MM.1S (cell line): ENCODE measurements around the gene FAM78B.

Source experiments
- DNase-seq: peaks from one replicate; pipeline ENCODE4 v3.0.0-alpha.2; 2015
- H2AFZ ChIP-seq: fragments of 300-600 bp; sonication (generic); 2 replicates; pipeline ENCODE4 v1.6.0; 2016; ENCODE audit warnings: antibody characterized with exemption, low read length
- H3F3A ChIP-seq: fragments of 300-600 bp; sonication (generic); 2 replicates; pipeline ENCODE4 v1.6.1; 2016; ENCODE audit warnings: mild to moderate bottlenecking, antibody characterized with exemption, low read length, moderate library complexity, mixed read lengths; ENCODE audit not compliant: insufficient read depth
- H3K27ac ChIP-seq: fragments of 300-600 bp; sonication (generic); 2 replicates; pipeline ENCODE4 v1.5.1; 2016; ENCODE audit warnings: mild to moderate bottlenecking, low read length
- H3K27me3 ChIP-seq: fragments of 300-600 bp; sonication (generic); replicated peaks from 2 replicates; pipeline ENCODE4 v1.6.0; 2016; ENCODE audit warnings: low read length; ENCODE audit not compliant: insufficient read depth
- H3K36me3 ChIP-seq: fragments of 300-600 bp; sonication (generic); replicated peaks from 2 replicates; pipeline ENCODE4 v1.6.1; 2016; ENCODE audit warnings: mild to moderate bottlenecking, low read length, mixed read lengths; ENCODE audit not compliant: insufficient read depth
- H3K4me1 ChIP-seq: fragments of 300-600 bp; sonication (generic); 2 replicates; pipeline ENCODE4 v1.6.1; 2016; ENCODE audit warnings: low read length, mixed read lengths
- H3K4me2 ChIP-seq: fragments of 300-600 bp; sonication (generic); 2 replicates; pipeline ENCODE4 v1.6.0; 2016; ENCODE audit warnings: low read depth, low read length
- H3K4me3 ChIP-seq: fragments of 300-600 bp; sonication (generic); 2 replicates; pipeline ENCODE4 v1.5.1; 2016; ENCODE audit warnings: low read length, mixed read lengths
- H3K79me2 ChIP-seq: fragments of 300-600 bp; sonication (generic); 2 replicates; pipeline ENCODE4 v1.6.1; 2016; ENCODE audit warnings: mixed run types, low read length, mixed read lengths
- H3K9ac ChIP-seq: fragments of 300-600 bp; sonication (generic); 2 replicates; pipeline ENCODE4 v1.6.1; 2016; ENCODE audit warnings: low read length, mixed read lengths
- H3K9me2 ChIP-seq: fragments of 300-600 bp; sonication (generic); replicated peaks from 2 replicates; pipeline ENCODE4 v1.6.1; 2016; ENCODE audit warnings: mild to moderate bottlenecking, low read length, mixed read lengths; ENCODE audit not compliant: insufficient read depth
- H3K9me3 ChIP-seq: fragments of 300-600 bp; sonication (generic); replicated peaks from 2 replicates; pipeline ENCODE4 v1.6.1; 2016; ENCODE audit warnings: mild to moderate bottlenecking, low read length, mixed read lengths; ENCODE audit not compliant: insufficient read depth
- H4K20me1 ChIP-seq: fragments of 300-600 bp; sonication (generic); 2 replicates; pipeline ENCODE4 v1.6.1; 2016; ENCODE audit warnings: mild to moderate bottlenecking, low read length, moderate library complexity, mixed read lengths; ENCODE audit not compliant: insufficient read depth
- EZH2 ChIP-seq: fragments of 300-600 bp; sonication (generic); optimal IDR thresholded peaks from 2 replicates; pipeline ENCODE3; 2017; ENCODE audit warnings: low read depth, mild to moderate bottlenecking, antibody characterized with exemption, low read length, mixed read lengths
- EZH2phosphoT487 ChIP-seq: fragments of 300-600 bp; sonication (generic); IDR thresholded peaks from 2 replicates; pipeline ENCODE4 v1.6.1; 2018; ENCODE audit warnings: antibody characterized with exemption, low read length
- TF ChIP-seq, protein P1 (sequence below): fragments of 300-600 bp; sonication (generic); IDR thresholded peaks from 2 replicates; pipeline ENCODE4 v1.5.1; 2016; ENCODE audit warnings: antibody characterized with exemption, low read length, mixed read lengths

The FAM78B gene

DNA sequence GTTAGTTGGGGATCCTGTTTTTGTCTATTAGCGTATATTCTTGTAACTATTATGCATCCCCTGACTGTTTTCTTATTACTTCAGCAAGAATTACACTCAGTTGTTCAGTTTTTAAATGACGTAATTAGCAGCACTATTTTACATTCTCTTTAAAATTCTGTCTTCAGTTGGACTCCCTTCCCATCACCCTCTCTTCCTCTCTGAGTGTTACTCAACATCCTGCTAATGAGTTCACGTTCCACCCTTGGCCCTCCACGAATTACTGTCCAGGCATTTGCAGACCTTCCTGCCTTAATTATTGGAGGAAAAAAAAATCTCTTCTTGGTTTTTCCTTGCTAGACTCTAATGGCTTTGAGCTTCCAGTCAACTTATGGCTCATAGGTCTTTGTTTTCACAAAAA is 23.6 kb upstream of the FAM78B start:
- DNase-seq = no peak
- no peaks in the 10 kb centered on the region for H4K20me1 ChIP-seq
- H3K4me2 ChIP-seq = no peak overlapping the region
- no peak overlapping the region for H3K27ac ChIP-seq
- TF ChIP-seq, protein P1, sequence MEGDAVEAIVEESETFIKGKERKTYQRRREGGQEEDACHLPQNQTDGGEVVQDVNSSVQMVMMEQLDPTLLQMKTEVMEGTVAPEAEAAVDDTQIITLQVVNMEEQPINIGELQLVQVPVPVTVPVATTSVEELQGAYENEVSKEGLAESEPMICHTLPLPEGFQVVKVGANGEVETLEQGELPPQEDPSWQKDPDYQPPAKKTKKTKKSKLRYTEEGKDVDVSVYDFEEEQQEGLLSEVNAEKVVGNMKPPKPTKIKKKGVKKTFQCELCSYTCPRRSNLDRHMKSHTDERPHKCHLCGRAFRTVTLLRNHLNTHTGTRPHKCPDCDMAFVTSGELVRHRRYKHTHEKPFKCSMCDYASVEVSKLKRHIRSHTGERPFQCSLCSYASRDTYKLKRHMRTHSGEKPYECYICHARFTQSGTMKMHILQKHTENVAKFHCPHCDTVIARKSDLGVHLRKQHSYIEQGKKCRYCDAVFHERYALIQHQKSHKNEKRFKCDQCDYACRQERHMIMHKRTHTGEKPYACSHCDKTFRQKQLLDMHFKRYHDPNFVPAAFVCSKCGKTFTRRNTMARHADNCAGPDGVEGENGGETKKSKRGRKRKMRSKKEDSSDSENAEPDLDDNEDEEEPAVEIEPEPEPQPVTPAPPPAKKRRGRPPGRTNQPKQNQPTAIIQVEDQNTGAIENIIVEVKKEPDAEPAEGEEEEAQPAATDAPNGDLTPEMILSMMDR = no peak
- TF ChIP-seq EZH2 (no peak), EZH2phosphoT487 (no peak)
- H3K9me2 ChIP-seq = no peaks in the 10 kb centered on the region; the same call in 1 of the 2 replicates
- H3K27me3 ChIP-seq = no peaks in the 10 kb centered on the region
- H3K4me3 ChIP-seq = no peak overlapping the region
- no peaks in the 10 kb centered on the region for H3K4me1 ChIP-seq
- no peak overlapping the region for H3K9ac ChIP-seq
- H3F3A ChIP-seq = no peaks in the 10 kb centered on the region
- no peaks in the 10 kb centered on the region for H3K9me3 ChIP-seq
- no peaks in the 10 kb centered on the region for H3K79me2 ChIP-seq
- no peak overlapping the region for H2AFZ ChIP-seq
- H3K36me3 ChIP-seq = no peaks in the 10 kb centered on the region

DNA sequence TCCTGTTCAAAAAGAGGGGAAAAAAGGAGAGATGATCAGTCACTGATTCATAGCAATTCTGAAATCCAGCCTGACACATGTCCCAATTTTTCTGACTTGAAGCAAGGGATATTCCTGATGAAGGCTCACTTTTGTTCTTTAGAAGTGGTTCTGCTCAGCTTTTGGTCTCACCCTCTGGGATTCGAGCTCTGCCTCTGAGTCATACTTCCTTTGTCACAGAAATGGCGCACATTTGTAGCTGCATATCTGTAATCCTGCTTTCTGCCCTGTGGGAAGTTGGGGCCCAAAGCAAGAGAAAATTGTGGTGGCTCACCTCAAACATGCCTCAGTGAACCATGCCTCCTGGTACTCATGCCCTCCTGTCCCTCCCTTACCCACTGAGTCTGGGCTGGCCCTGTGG is 22.3 kb upstream of the FAM78B start:
- DNase-seq = no peak
- Histone ChIP-seq H3K36me3 (no peaks in the 10 kb centered on the region), H3K27ac (no peak overlapping the region), H3K27me3 (no peaks in the 10 kb centered on the region), H3K4me2 (no peak overlapping the region), H3K9me2 (no peaks in the 10 kb centered on the region; the same call in 1 of the 2 replicates), H3K4me3 (no peak overlapping the region), H3K4me1 (no peaks in the 10 kb centered on the region), H3F3A (no peaks in the 10 kb centered on the region), H3K9me3 (no peaks in the 10 kb centered on the region), H3K79me2 (no peaks in the 10 kb centered on the region), H3K9ac (no peak overlapping the region), H2AFZ (no peak overlapping the region), H4K20me1 (no peaks in the 10 kb centered on the region)
- TF ChIP-seq EZH2phosphoT487 (no peak), EZH2 (no peak)
- TF ChIP-seq, protein P1 = no peak

DNA sequence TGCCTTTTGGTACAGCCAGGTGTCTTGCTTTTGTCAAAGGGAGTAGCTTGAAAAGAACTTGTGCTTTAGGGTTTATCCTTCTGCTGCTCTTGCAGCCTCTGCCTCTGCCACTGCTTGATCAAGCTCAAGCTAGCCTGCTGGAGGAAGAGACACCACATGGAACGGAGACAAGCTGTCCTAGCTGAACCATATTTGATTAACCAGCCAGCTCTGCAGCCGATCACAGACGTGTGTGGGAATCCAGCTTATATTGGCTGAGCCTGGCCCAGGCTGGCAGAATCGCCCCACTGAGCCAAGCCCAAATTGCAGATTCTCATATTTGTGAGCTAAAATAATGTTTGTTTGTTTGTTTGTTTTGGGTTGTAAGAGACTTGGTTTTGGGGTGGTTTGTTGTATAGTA is 18.7 kb upstream of the FAM78B start:
- H3K4me2 ChIP-seq = no peak overlapping the region
- H3K9ac ChIP-seq = no peak overlapping the region
- no peaks in the 10 kb centered on the region for H4K20me1 ChIP-seq
- H3K4me3 ChIP-seq = no peak overlapping the region
- no peaks in the 10 kb centered on the region for H3K9me3 ChIP-seq
- no peaks in the 10 kb centered on the region for H3K4me1 ChIP-seq
- no peaks in the 10 kb centered on the region for H3K27me3 ChIP-seq
- H3K36me3 ChIP-seq = no peaks in the 10 kb centered on the region
- no peaks in the 10 kb centered on the region for H3K9me2 ChIP-seq
- H3F3A ChIP-seq = no peaks in the 10 kb centered on the region
- H2AFZ ChIP-seq = no peak overlapping the region
- H3K79me2 ChIP-seq = no peaks in the 10 kb centered on the region
- H3K27ac ChIP-seq = no peak overlapping the region
- no peak for TF ChIP-seq EZH2
- TF ChIP-seq, protein P1 = no peak
- TF ChIP-seq EZH2phosphoT487 = no peak
- no peak for DNase-seq
